ENCODE results near the gene DGKB.

DGKB gene

DNA sequence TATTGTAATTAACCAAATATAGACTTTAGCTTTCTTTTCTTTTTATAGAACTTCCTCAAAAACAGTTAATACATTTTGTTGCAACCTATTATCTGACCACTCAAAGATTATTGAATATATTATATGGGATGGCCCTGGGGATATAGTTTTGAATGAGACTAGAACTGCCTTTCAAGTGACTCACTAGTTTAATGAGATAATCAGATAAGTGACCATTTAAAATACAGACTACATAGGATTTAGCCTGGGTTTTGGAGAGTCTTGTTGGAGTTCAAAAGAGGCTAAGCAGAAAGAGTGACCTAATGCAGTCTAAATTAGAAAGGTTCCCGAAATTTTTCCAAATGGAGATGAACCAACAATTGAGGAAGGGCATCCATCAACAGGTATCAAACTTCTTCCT, 607.9 kb downstream of the DGKB start:
- TF ChIP-seq GATA2 (IDR thresholded peaks at IDR 0.05; ENCODE audit: low read depth, low read length) (no peak), GATA3 (IDR thresholded peaks at IDR 0.05; ENCODE audit: low read depth, low read length) (no peak)

DNA sequence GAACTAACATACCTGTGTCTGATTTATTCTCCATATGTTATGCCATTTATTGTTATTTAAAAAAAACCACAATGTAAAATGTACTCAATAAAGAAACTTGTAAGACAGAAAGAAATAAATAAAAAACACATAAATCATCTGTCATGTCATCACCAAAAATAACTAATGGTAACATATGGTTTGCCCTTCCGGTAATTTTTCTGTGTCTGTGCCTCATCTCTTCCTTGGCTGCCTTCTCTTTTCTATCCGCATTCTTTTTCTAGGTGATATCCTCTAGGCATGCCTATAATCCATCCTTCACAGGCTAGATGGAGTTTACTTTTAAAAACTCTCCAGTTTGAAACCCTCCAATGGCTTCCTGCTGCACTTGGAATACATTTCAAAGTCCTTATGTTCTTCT, 609.1 kb downstream of the DGKB start:
- no peak for TF ChIP-seq GATA2 (IDR thresholded peaks at IDR 0.05; ENCODE audit: low read depth, low read length)
- TF ChIP-seq GATA3 (IDR thresholded peaks at IDR 0.05; ENCODE audit: low read depth, low read length), result no peak

DNA sequence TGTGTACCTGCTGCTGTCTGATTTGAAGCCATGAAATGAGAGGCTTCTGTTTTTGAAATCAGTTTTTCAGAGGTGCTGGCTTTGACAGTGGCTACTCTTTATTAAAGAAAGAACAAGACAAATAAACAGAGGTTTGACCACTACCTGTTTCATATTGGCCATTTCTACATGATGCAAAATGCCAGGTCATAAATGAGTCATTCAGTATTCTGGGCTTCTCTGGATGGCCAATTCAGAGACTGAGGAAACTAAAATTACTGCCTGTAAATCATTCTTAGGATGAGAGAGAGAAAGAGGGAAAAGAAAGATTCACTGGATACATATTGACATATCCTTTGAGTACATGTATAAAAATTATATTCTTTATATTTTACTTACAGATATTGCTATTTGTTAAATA, 609.8 kb downstream of the DGKB start:
- TF ChIP-seq GATA2 (IDR thresholded peaks at IDR 0.05; ENCODE audit: low read depth, low read length), result no peak

DNA sequence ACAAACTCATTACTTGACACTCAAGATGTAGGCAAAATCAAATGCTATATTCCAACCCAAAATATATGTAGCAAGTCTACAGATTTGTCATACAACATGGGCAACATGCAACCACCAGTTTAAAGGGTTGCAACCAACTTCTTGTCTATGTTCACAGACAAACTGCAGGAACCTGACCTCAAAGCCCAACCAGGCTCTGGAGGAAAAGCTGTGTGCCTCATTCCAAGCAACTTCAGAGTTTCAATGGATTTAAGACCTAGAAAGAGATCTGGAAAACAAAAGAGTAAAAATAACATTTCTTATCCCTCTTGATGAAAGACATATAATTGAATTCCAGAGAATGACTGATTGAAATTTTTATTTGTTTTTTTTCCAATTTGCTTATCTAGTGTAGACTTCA, 612.6 kb downstream of the DGKB start:
- TF ChIP-seq GATA2 (IDR thresholded peaks at IDR 0.05; ENCODE audit: low read depth, low read length) (no peak), GATA3 (IDR thresholded peaks at IDR 0.05; ENCODE audit: low read depth, low read length) (no peak)

DNA sequence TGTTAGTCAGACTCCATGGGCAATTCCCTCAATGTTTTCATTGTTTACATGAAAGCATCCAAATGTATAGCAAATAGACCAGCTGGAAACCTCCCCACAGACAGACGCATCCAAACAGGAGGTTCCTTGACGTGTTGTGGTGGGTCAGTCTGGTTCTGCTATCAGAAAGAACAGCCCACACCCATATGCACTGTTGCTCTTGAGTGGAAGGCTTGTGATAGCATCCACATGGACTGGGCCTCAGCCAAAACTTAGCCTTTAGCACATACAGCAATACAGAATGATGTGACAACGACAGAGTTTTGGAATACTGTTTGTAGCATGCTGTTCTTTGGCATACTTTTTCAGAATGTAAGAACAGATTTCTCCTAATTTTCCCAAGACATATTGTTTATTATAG, 613.9 kb downstream of the DGKB start:
- TF ChIP-seq GATA3 (IDR thresholded peaks at IDR 0.05; ENCODE audit: low read depth, low read length) (no peak), GATA2 (IDR thresholded peaks at IDR 0.05; ENCODE audit: low read depth, low read length) (no peak)

DNA sequence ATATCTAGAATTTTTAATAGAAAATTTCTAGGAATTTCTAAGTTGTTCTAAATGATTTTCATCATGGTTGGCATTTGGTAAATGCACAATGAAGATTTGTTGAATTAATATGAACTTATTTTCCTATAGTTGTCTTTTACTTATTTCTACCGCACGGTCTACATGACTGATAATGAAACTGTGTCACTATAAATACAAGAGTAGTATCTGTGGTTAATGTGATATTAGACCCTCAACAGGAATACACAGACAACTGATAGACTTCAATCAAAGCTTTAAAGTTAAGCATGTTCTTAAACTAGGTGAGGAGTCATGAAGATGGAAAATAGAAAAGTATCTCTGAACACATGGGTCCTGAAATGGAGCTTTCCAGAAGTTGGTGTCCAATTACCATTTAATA, 615.2 kb downstream of the DGKB start:
- TF ChIP-seq GATA3 (IDR thresholded peaks at IDR 0.05; ENCODE audit: low read depth, low read length) (no peak), GATA2 (IDR thresholded peaks at IDR 0.05; ENCODE audit: low read depth, low read length) (no peak)

DNA sequence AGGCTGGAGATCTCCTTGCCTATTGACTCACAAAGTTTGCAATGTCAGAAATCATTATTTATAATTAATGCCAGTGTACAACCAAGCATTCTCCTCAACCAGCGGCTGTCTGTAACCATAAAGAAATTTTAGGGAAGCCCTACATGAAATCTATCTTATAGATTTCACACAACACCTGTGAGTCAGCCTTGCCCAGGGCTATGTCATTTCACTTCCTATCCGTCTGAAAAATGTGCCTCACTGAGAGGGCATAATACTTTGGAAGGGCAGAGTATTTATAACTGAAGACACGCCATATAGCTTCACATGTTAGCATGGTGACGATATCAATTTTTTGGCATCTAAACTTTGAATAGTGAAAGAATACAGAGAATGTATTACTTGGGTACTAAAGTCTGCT, 616.5 kb downstream of the DGKB start:
- TF ChIP-seq GATA2 (IDR thresholded peaks at IDR 0.05; ENCODE audit: low read depth, low read length) (no peak), GATA3 (IDR thresholded peaks at IDR 0.05; ENCODE audit: low read depth, low read length) (no peak)

DNA sequence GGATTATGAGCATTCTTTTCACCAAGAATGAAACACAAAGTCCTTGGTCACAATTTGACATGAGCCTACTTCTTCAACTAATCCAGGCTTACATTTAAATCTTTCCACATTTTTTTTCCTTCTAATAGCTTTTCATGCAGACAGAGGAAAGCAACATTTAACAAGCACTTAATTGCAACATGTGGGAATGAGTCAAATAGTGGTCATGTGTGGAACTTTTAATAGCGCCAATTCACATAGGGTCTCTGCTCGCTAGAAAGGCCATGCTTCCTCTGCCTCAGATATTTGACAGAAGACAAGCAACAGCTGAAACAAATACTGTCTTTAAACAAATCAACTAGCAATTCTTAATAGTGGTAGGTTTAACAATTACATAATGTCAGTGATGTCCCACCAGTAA, 627.2 kb downstream of the DGKB start:
- TF ChIP-seq GATA2 (IDR thresholded peaks at IDR 0.05; ENCODE audit: low read depth, low read length) (no peak), GATA3 (IDR thresholded peaks at IDR 0.05; ENCODE audit: low read depth, low read length) (no peak)

DNA sequence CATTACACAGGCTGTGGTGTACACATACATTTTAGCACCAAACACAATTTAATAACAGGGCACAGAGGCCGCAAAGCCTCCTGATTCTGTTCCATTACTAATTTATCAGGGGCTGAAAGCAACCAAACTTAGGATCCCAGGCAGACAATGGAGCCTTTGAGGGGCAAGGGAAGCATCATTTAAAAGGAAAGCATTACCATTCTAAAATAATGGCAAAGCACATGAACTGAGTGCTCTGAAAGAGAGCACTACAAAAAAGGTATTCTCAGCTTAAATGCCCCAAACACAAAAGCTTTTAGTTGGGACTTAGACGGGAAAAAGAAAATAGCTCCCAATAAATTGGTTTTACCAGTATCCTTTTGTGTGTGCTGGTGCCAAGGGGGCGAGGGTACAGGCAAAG, 631.1 kb downstream of the DGKB start:
- TF ChIP-seq GATA2 (IDR thresholded peaks at IDR 0.05; ENCODE audit: low read depth, low read length) (no peak), GATA3 (IDR thresholded peaks at IDR 0.05; ENCODE audit: low read depth, low read length) (no peak)

DNA sequence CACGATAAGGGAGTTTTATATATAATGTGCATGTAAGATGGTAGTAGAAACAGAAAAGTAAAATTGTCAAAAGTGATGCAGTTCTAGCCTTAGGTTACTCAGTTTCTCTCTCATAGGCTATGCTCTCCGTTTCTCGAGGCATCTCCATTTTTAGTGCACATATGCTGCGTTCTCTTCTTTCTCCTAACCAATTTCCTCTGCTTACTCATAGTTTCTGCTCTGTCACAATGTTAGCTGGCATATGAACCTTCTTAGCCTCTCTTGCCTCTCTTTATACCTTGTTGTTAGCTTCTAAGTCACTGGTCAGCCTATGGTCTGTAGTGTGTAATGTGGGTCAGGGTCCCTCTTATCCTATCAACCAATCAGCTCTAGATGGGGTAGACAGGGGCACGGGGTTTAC, 632.5 kb downstream of the DGKB start:
- no peak for TF ChIP-seq GATA3 (IDR thresholded peaks at IDR 0.05; ENCODE audit: low read depth, low read length)
- no peak for TF ChIP-seq GATA2 (IDR thresholded peaks at IDR 0.05; ENCODE audit: low read depth, low read length)

DNA sequence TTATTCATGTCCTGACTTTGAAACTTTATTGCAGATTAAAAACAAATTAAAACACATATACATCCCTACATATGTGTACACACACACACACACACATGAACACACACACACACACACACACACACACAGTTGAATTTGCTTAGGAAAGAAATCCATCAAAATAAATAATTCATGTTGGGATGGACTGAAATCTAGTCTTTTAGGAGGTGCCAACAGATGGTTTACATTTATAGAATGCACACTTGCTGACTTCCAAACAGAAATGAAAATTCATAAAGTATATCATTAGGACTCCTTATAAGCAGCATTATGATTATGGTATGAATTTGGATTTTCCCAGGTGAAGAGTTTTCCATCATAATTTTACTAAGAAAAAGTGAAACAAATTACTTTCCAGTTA, 642.5 kb downstream of the DGKB start:
- TF ChIP-seq GATA2 (IDR thresholded peaks at IDR 0.05; ENCODE audit: low read depth, low read length), result no peak
- TF ChIP-seq GATA3 (IDR thresholded peaks at IDR 0.05; ENCODE audit: low read depth, low read length), result no peak

DNA sequence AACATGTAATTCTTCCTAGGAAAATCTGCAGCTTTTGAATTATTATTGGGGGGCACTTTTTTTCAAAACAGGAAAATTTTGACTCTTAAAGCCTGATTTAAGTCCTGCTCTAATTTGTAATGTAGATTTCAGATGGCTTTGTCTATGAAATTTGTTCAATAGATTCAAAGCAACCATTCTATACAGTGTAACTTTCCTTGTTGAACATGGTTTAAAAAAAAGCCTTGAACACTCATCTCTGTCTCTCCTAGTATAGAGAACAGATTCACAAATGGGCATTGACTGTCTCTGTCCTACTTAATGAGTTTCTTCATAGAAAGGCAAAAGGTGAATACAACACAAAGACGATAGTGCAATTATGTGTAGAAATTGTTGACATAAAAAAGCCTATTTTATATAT, 643.7 kb downstream of the DGKB start:
- TF ChIP-seq GATA3 (IDR thresholded peaks at IDR 0.05; ENCODE audit: low read depth, low read length), result no peak
- no peak for TF ChIP-seq GATA2 (IDR thresholded peaks at IDR 0.05; ENCODE audit: low read depth, low read length)

DNA sequence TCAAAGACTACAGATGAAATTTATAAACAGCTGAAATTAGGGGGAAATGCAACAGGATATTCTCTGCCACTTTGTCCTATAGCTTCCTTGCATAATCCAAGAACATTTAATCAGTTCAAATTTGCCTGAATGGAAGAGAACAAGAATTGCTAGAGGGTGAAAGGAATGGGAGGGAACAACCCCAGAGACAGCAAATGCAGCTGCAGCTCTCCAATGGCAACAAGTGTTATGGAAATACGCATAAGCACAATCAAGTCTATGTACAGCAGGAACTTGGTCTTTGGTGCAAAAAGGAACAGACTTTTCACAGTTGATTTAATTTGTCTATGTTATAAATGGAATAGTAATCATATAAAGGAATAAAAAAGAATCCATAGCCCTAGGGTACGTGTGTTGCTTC, 644.1 kb downstream of the DGKB start:
- TF ChIP-seq GATA3 (IDR thresholded peaks at IDR 0.05; ENCODE audit: low read depth, low read length) (no peak), GATA2 (IDR thresholded peaks at IDR 0.05; ENCODE audit: low read depth, low read length) (no peak)

DNA sequence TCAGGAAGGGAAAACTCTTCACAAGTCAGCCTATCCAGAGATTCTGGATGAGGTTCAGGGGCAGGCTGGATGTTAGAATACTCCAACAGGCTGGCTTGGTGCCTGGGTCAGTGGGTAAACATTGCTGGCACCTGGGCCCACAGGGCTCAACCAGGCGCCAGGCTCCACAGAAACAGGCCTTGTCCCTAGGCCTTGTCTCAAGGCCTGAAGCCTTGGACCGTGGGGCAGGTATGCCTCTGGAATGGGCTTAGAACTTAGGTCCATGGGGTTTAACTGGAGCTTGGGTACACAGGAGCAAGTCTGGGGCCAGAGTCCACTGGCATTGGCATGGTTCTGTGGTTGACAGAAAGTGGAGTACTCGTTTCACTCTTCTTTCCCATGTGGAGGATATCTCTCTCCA, 650.1 kb downstream of the DGKB start:
- TF ChIP-seq GATA2 (IDR thresholded peaks at IDR 0.05; ENCODE audit: low read depth, low read length), result no peak
- TF ChIP-seq GATA3 (IDR thresholded peaks at IDR 0.05; ENCODE audit: low read depth, low read length), result no peak

DNA sequence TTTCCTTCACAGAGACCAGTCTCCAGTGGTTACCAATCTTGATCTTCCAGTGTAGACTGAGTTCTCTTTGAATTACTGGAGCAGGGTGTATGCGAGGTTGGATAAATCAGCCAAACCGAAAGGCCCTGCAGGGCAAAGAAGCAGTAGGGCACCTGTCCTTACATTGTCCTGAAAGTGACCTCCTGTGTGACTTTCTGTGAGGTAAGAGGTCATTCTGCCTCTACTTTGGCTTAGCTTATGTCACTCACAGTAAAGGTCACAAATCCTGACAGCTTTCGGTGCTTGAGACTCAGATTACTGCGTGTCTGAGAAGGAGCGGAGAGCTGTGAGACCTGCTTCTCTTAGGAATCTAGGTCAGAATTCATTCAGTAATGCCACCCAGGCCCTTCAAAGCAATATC, 660.4 kb downstream of the DGKB start:
- TF ChIP-seq GATA3 (IDR thresholded peaks at IDR 0.05; ENCODE audit: low read depth, low read length), result no peak
- TF ChIP-seq GATA2 (IDR thresholded peaks at IDR 0.05; ENCODE audit: low read depth, low read length), result no peak

DNA sequence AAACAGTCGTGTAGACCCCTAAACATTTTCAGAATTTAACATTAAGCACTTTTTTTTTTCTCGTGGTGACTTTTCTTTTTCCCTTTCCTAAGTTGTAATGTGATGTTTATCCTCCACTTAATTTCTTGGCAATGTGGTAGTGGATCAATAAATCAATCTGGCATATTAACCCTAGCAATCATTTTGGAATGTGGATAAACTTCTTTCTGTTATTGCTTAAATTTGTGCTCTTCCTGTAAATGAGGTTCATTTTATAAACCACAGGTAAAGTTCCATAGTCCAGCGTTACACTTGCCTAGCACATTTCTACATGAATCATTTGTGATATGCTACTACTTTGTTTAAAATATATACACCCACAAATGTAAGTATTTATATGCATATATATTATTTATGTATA, 665.7 kb downstream of the DGKB start:
- TF ChIP-seq GATA3 (IDR thresholded peaks at IDR 0.05; ENCODE audit: low read depth, low read length) (no peak), GATA2 (IDR thresholded peaks at IDR 0.05; ENCODE audit: low read depth, low read length) (no peak)
